Activated T-helper 1 cell treated with Interleukin-2 at 50 U/mL for 16 hours (primary cell): Measurements from ENCODE around the gene TTC39B.

Source experiments
- DNase-seq: peaks from one replicate; pipeline ENCODE4 v3.0.0-alpha.2; 2020; ENCODE audit warnings: low read depth

The TTC39B gene

GRCh38 chr9:15300218-15300617 lies 6.8 kb downstream of the TTC39B start:
- no peak for DNase-seq

- DNase-seq, result peak; percentile 25
Observed at GRCh38 chr9:15299374-15299939, 7.6 kb downstream of the TTC39B start.

GRCh38 chr9:15298362-15298761 lies 8.7 kb downstream of the TTC39B start:
- no peak for DNase-seq

GRCh38 chr9:15295761-15296405 lies 11.1 kb downstream of the TTC39B start:
- no peak for DNase-seq

GRCh38 chr9:15294604-15295003 lies 12.4 kb downstream of the TTC39B start:
- no peak for DNase-seq

GRCh38 chr9:15293804-15294316 lies 13.2 kb downstream of the TTC39B start:
- DNase-seq, result no peak

- DNase-seq, result no peak
Observed at GRCh38 chr9:15293084-15293483, 13.9 kb downstream of the TTC39B start.

GRCh38 chr9:15289603-15290002 lies 17.4 kb downstream of the TTC39B start:
- DNase-seq, result no peak

- no peak for DNase-seq
Observed at GRCh38 chr9:15287309-15287708, 19.7 kb downstream of the TTC39B start.

- DNase-seq, result no peak
Observed at GRCh38 chr9:15286161-15286821, 20.7 kb downstream of the TTC39B start.

- no peak for DNase-seq
Observed at GRCh38 chr9:15282567-15283285, 24.3 kb downstream of the TTC39B start.

- DNase-seq, result no peak
Observed at GRCh38 chr9:15280647-15281046, 26.4 kb downstream of the TTC39B start.

- no peak for DNase-seq
Observed at GRCh38 chr9:15278839-15279238, 28.2 kb downstream of the TTC39B start.

- no peak for DNase-seq
Observed at GRCh38 chr9:15278091-15278687, 28.8 kb downstream of the TTC39B start.

GRCh38 chr9:15277400-15278090 lies 29.5 kb downstream of the TTC39B start:
- no peak for DNase-seq

GRCh38 chr9:15276328-15276938 lies 30.6 kb downstream of the TTC39B start:
- no peak for DNase-seq

- DNase-seq, result no peak
Observed at GRCh38 chr9:15274425-15274824, 32.6 kb downstream of the TTC39B start.

GRCh38 chr9:15272377-15272928 lies 34.6 kb downstream of the TTC39B start:
- no peak for DNase-seq

- no peak for DNase-seq
Observed at GRCh38 chr9:15271403-15271802, 35.6 kb downstream of the TTC39B start.

GRCh38 chr9:15268782-15269181 lies 38.2 kb downstream of the TTC39B start:
- DNase-seq, result no peak

GRCh38 chr9:15268317-15268716 lies 38.7 kb downstream of the TTC39B start:
- DNase-seq, result no peak
